ENCODE results near the gene NTM.
A peak's percentile ranks its signal among the peaks of the same experiment; 100 is the strongest.

Gene NTM

GRCh38 chr11:131746201-131746600 lies 375.8 kb downstream of the NTM start:
- Histone ChIP-seq H3K36me3 (ENCODE audit: insufficient read depth, low read length) (no peaks in the 10 kb centered on the region), H3K4me3 (no peak overlapping the region), H3K27ac (no peak overlapping the region), H3K9me3 (ENCODE audit: low read depth, low read length) (no peaks in the 10 kb centered on the region), H3K9ac (ENCODE audit: insufficient read length) (no peak overlapping the region)
- DNase-seq (ENCODE audit: low read depth, low spot score), result no peak
- TF ChIP-seq EZH2 (IDR thresholded peaks at IDR 0.05), result no peak
- TF ChIP-seq POLR2AphosphoS5 (IDR thresholded peaks at IDR 0.05; ENCODE audit: borderline replicate concordance, low read depth, low read length), result no peak
- no peak for TF ChIP-seq FOXP2 (optimal IDR thresholded peaks at IDR 0.05; ENCODE audit: control extremely low read depth, extremely low read length, insufficient read depth)

GRCh38 chr11:131748151-131749050 lies 378.0 kb downstream of the NTM start:
- H3K4me3 ChIP-seq, result no peak overlapping the region
- H3K36me3 ChIP-seq (ENCODE audit: insufficient read depth, low read length), result no peaks in the 10 kb centered on the region
- TF ChIP-seq EZH2 (IDR thresholded peaks at IDR 0.05) (no peak), FOXP2 (optimal IDR thresholded peaks at IDR 0.05; ENCODE audit: control extremely low read depth, extremely low read length, insufficient read depth) (no peak), POLR2AphosphoS5 (IDR thresholded peaks at IDR 0.05; ENCODE audit: borderline replicate concordance, low read depth, low read length) (no peak)
- no peak for DNase-seq (ENCODE audit: low read depth, low spot score)
- no peak overlapping the region for H3K27ac ChIP-seq
- H3K9me3 ChIP-seq (ENCODE audit: low read depth, low read length), result no peaks in the 10 kb centered on the region
- no peak overlapping the region for H3K9ac ChIP-seq (ENCODE audit: insufficient read length)

GRCh38 chr11:131749101-131749500 lies 378.7 kb downstream of the NTM start:
- H3K9me3 ChIP-seq (ENCODE audit: low read depth, low read length), result no peaks in the 10 kb centered on the region
- no peak overlapping the region for H3K9ac ChIP-seq (ENCODE audit: insufficient read length)
- no peak overlapping the region for H3K27ac ChIP-seq
- no peak for DNase-seq (ENCODE audit: low read depth, low spot score)
- TF ChIP-seq EZH2 (IDR thresholded peaks at IDR 0.05), result no peak
- no peak for TF ChIP-seq FOXP2 (optimal IDR thresholded peaks at IDR 0.05; ENCODE audit: control extremely low read depth, extremely low read length, insufficient read depth)
- no peak for TF ChIP-seq POLR2AphosphoS5 (IDR thresholded peaks at IDR 0.05; ENCODE audit: borderline replicate concordance, low read depth, low read length)
- no peaks in the 10 kb centered on the region for H3K36me3 ChIP-seq (ENCODE audit: insufficient read depth, low read length)
- no peak overlapping the region for H3K4me3 ChIP-seq

- Histone ChIP-seq H3K9ac (ENCODE audit: insufficient read length) (no peak overlapping the region), H3K36me3 (ENCODE audit: insufficient read depth, low read length) (no peaks in the 10 kb centered on the region), H3K9me3 (ENCODE audit: low read depth, low read length) (no peaks in the 10 kb centered on the region), H3K4me3 (no peak overlapping the region), H3K27ac (no peak overlapping the region)
- TF ChIP-seq POLR2AphosphoS5 (IDR thresholded peaks at IDR 0.05; ENCODE audit: borderline replicate concordance, low read depth, low read length), result no peak
- no peak for TF ChIP-seq EZH2 (IDR thresholded peaks at IDR 0.05)
- no peak for TF ChIP-seq FOXP2 (optimal IDR thresholded peaks at IDR 0.05; ENCODE audit: control extremely low read depth, extremely low read length, insufficient read depth)
- DNase-seq (ENCODE audit: low read depth, low spot score), result no peak
These were observed 379.7 kb downstream of the NTM start for GRCh38 chr11:131750152-131750551.

- no peak for DNase-seq (ENCODE audit: low read depth, low spot score)
- Histone ChIP-seq H3K27ac (no peak overlapping the region), H3K9ac (ENCODE audit: insufficient read length) (no peak overlapping the region), H3K36me3 (ENCODE audit: insufficient read depth, low read length) (no peaks in the 10 kb centered on the region), H3K9me3 (ENCODE audit: low read depth, low read length) (no peaks in the 10 kb centered on the region), H3K4me3 (no peak overlapping the region)
- TF ChIP-seq POLR2AphosphoS5 (IDR thresholded peaks at IDR 0.05; ENCODE audit: borderline replicate concordance, low read depth, low read length), result no peak
- TF ChIP-seq FOXP2 (optimal IDR thresholded peaks at IDR 0.05; ENCODE audit: control extremely low read depth, extremely low read length, insufficient read depth), result no peak
- no peak for TF ChIP-seq EZH2 (IDR thresholded peaks at IDR 0.05)
These were observed 380.3 kb downstream of the NTM start for GRCh38 chr11:131750692-131751091.

GRCh38 chr11:131754671-131755070 lies 384.3 kb downstream of the NTM start:
- no peaks in the 10 kb centered on the region for H3K9me3 ChIP-seq (ENCODE audit: low read depth, low read length)
- H3K4me3 ChIP-seq, result no peak overlapping the region
- no peaks in the 10 kb centered on the region for H3K36me3 ChIP-seq (ENCODE audit: insufficient read depth, low read length)
- no peak for DNase-seq (ENCODE audit: low read depth, low spot score)
- TF ChIP-seq EZH2 (IDR thresholded peaks at IDR 0.05) (no peak), FOXP2 (optimal IDR thresholded peaks at IDR 0.05; ENCODE audit: control extremely low read depth, extremely low read length, insufficient read depth) (no peak), POLR2AphosphoS5 (IDR thresholded peaks at IDR 0.05; ENCODE audit: borderline replicate concordance, low read depth, low read length) (no peak)
- H3K9ac ChIP-seq (ENCODE audit: insufficient read length), result no peak overlapping the region
- H3K27ac ChIP-seq, result no peak overlapping the region

GRCh38 chr11:131756479-131757110 lies 386.2 kb downstream of the NTM start:
- TF ChIP-seq POLR2AphosphoS5 (IDR thresholded peaks at IDR 0.05; ENCODE audit: borderline replicate concordance, low read depth, low read length), result no peak
- TF ChIP-seq FOXP2 (optimal IDR thresholded peaks at IDR 0.05; ENCODE audit: control extremely low read depth, extremely low read length, insufficient read depth), result no peak
- no peak for TF ChIP-seq EZH2 (IDR thresholded peaks at IDR 0.05)
- no peak for DNase-seq (ENCODE audit: low read depth, low spot score)

GRCh38 chr11:131758726-131759125 lies 388.3 kb downstream of the NTM start:
- H3K4me3 ChIP-seq, result no peak overlapping the region
- TF ChIP-seq FOXP2 (optimal IDR thresholded peaks at IDR 0.05; ENCODE audit: control extremely low read depth, extremely low read length, insufficient read depth) (no peak), EZH2 (IDR thresholded peaks at IDR 0.05) (no peak), POLR2AphosphoS5 (IDR thresholded peaks at IDR 0.05; ENCODE audit: borderline replicate concordance, low read depth, low read length) (no peak)

More at GRCh38 chr11:131756479-131757110, 386.2 kb downstream of the NTM start:
- Histone ChIP-seq H3K36me3 (ENCODE audit: insufficient read depth, low read length) (no peaks in the 10 kb centered on the region), H3K9me3 (ENCODE audit: low read depth, low read length) (no peaks in the 10 kb centered on the region), H3K27ac (no peak overlapping the region), H3K4me3 (no peak overlapping the region), H3K9ac (ENCODE audit: insufficient read length) (no peak overlapping the region)

More at GRCh38 chr11:131758726-131759125, 388.3 kb downstream of the NTM start:
- Histone ChIP-seq H3K27ac (peak overlapping the region; percentile 96), H3K36me3 (ENCODE audit: insufficient read depth, low read length) (no peaks in the 10 kb centered on the region), H3K9me3 (ENCODE audit: low read depth, low read length) (no peaks in the 10 kb centered on the region), H3K9ac (ENCODE audit: insufficient read length) (no peak overlapping the region)
- DNase-seq (ENCODE audit: low read depth, low spot score), result no peak
